ENCODE results near the gene TP53I13. TPM values are rescaled to one million over a fixed set of nuclear protein-coding genes. Genes with fewer than 3 reads are reported as not detected.

The TP53I13 gene
- polyA plus RNA-seq, 2 of the 4 experiments (the other 2 are of a cell fraction): 27.5 to 57.8 TPM

DNA sequence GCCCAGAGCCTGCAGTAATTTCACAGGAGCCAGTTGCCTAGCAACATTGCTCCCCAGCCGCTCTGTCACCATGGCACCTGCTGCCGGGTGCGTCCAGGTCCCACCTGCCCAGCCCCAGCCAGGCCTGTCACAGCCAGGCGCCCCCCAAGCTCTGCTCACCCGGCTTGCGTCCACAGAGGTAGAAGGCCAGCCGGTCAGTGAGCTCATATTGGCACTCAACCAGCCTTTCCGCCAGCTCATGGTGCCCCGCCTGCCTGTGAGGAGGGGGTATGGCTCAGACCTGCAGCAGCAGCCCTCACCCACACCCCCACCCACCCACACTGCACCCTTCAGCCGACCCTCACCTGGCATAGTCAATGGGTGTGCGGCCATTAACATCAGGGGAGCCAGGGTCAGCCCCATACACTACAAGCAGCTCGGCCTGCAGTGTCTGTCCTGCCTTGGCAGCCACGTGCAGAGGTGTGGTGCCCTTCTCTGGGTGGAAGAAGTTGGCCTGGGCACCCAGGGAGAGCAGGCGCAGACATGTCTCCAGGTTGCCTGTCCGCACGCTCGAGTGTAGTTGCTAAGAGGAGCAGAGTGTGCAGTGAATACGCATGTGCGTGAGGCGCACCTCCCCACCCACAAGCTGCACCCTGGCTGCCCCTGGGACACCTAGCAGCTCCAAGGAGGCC, 13.2 kb downstream of the TP53I13 start:
- TF ChIP-seq, protein P1, sequence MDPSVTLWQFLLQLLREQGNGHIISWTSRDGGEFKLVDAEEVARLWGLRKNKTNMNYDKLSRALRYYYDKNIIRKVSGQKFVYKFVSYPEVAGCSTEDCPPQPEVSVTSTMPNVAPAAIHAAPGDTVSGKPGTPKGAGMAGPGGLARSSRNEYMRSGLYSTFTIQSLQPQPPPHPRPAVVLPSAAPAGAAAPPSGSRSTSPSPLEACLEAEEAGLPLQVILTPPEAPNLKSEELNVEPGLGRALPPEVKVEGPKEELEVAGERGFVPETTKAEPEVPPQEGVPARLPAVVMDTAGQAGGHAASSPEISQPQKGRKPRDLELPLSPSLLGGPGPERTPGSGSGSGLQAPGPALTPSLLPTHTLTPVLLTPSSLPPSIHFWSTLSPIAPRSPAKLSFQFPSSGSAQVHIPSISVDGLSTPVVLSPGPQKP (IDR thresholded peaks at IDR 0.05; ENCODE audit: low read depth, low read length): no peak
- no peak for TF ChIP-seq HEYL (CRISPR knock-in tag; IDR thresholded peaks at IDR 0.05)
- no peak for TF ChIP-seq NPAS2 (CRISPR knock-in tag; IDR thresholded peaks at IDR 0.05; ENCODE audit: borderline replicate concordance)
- no peak for TF ChIP-seq REST (IDR thresholded peaks at IDR 0.05)
- TF ChIP-seq TP53 (CRISPR knock-in tag; IDR thresholded peaks at IDR 0.05): no peak
- no peak for TF ChIP-seq POLR2A (IDR thresholded peaks at IDR 0.05; ENCODE audit: low read length)
- no peak for TF ChIP-seq KDM1A (IDR thresholded peaks at IDR 0.05; ENCODE audit: low read depth)
- no peak for TF ChIP-seq RCOR1 (IDR thresholded peaks at IDR 0.05; ENCODE audit: low read depth, low read length)
- no peak for TF ChIP-seq POLR2AphosphoS2 (conservative IDR thresholded peaks at IDR 0.05; ENCODE audit: low read length)
- TF ChIP-seq NR3C1 (IDR thresholded peaks at IDR 0.05): no peak
- TF ChIP-seq NFE2L2 (conservative IDR thresholded peaks at IDR 0.05; ENCODE audit: low read length): no peak
- no peak for TF ChIP-seq CHD4 (IDR thresholded peaks at IDR 0.05; ENCODE audit: borderline replicate concordance)
- TF ChIP-seq FOSB (CRISPR knock-in tag; IDR thresholded peaks at IDR 0.05): no peak
- Histone ChIP-seq H3K4me3 (no peak overlapping the region), H3K9me3 (no peaks in the 10 kb centered on the region), H3K27ac (peak overlapping the region; percentile 28 to 72; a peak in 4 of 6 replicates), H3K4me1 (peaks cover 32% of the 10 kb centered on the region), H3K4me2 (no peak overlapping the region)
- ATAC-seq (no peak), DNase-seq (ENCODE audit: low read depth in 1 of 2, low spot score in 1 of 2) (no peak), FAIRE-seq (no peak)
- 92% methylated on average over 18 of the region's 20 CpGs for WGBS (ENCODE audit: missing lambda C conversion rate)
- POLR2A ChIA-PET: interaction anchor here (1.3 to 2.6 kb wide), 2 partner anchors 10 to 25 kb away, joined by 3 to 12 read pairs; no protein-coding TSS in a partner anchor
- CTCF ChIA-PET: interaction anchor here (0.6 to 24.0 kb wide), 21 partner anchors 11 to 1031 kb away, joined by 3 to 474 read pairs (median 5); partner anchors contain the start of genes ABHD15, ANKRD13B, CORO6 and NUFIP2

DNA sequence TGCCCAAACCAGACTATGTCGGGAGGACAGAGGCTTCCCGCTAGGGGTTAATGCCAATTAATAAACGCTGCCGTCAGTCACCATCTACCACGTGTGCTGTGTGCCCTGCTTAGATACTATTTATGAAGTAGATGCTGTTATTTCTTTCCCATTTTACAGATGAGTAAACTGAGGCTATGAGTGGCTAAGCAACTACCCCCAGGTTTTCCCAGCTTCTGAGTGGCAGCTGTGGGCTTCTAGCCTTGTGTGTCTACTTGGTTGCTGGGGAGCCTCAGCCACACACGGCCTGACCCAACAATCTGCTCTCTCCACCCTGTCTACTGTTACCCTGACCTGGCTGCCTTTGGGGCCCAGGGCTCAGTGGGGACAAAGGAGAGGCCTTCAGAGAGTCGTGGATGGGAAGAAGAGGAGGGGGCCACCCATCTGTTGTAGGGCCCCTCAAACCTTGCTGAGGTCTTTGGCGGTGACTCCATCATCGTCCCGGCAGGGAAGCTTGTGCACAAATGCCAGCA, 13.8 kb downstream of the TP53I13 start:
- DNase-seq (ENCODE audit: low read depth in 1 of 2, low spot score in 1 of 2) (no peak), FAIRE-seq (no peak), ATAC-seq (no peak)
- POLR2A ChIA-PET: interaction anchor here (2.6 kb wide), 1 partner anchor 9 kb away, joined by 12 read pairs; no protein-coding TSS in a partner anchor
- peak overlapping the region in 1 of 2 experiments; percentile 72; a peak in 3 of 6 replicates for H3K27ac ChIP-seq
- no peak overlapping the region for H3K4me2 ChIP-seq
- H3K4me3 ChIP-seq: no peak overlapping the region
- WGBS (ENCODE audit: missing lambda C conversion rate): 85% methylated on average over 10 of the region's 10 CpGs
- CTCF ChIA-PET: interaction anchor here (0.6 to 24.0 kb wide), 14 partner anchors 10 to 1030 kb away, joined by 3 to 474 read pairs (median 14); partner anchors contain the start of genes ABHD15, ANKRD13B, CORO6 and TP53I13
- peaks cover 38% of the 10 kb centered on the region for H3K4me1 ChIP-seq
- H3K9me3 ChIP-seq: no peaks in the 10 kb centered on the region
- peak; percentile 59; the same call in 1 of the 2 replicates for TF ChIP-seq KDM1A (IDR thresholded peaks at IDR 0.05; ENCODE audit: low read depth)
- TF ChIP-seq RCOR1 (IDR thresholded peaks at IDR 0.05; ENCODE audit: low read depth, low read length): no peak

DNA sequence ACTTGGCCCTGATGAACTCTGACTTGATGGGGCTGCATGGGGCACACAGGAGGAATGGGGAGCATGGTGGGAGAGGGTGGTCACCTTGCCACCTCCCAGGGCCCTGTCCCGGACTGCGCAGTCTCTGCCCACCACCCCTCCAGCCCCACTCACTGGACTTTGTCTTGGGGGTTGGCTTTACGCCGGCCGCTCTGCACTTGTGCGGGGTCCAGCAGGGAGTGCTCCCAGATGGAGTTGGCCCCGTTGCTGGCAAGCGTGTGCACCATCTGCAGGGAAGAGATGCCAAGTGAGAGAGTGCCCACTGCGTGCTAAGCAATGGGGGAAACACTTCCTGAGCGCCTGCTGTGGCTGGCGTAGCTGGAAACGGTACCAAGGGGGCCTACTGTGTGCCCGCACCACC, 14.3 kb downstream of the TP53I13 start:
- Histone ChIP-seq H3K4me3 (no peak overlapping the region), H3K9me3 (no peaks in the 10 kb centered on the region), H3K27ac (no peak overlapping the region), H3K4me1 (peaks cover 42% of the 10 kb centered on the region), H3K4me2 (no peak overlapping the region)
- FAIRE-seq (no peak), DNase-seq (ENCODE audit: low read depth in 1 of 2, low spot score in 1 of 2) (no peak), ATAC-seq (no peak)
- CTCF ChIA-PET: interaction anchor here (0.6 to 24.0 kb wide), 11 partner anchors 10 to 512 kb away, joined by 3 to 474 read pairs (median 36); partner anchors contain the start of genes ABHD15, ANKRD13B, CORO6 and TP53I13
- POLR2A ChIA-PET: no interaction called here
- WGBS (ENCODE audit: missing lambda C conversion rate): 94% methylated on average over 9 of the region's 13 CpGs
- TF ChIP-seq USF2 (IDR thresholded peaks at IDR 0.05): no peak
- no peak for TF ChIP-seq BHLHE40 (IDR thresholded peaks at IDR 0.05; ENCODE audit: low read depth, low read length)
- no peak for TF ChIP-seq REST (IDR thresholded peaks at IDR 0.05)
- TF ChIP-seq GATA3 (IDR thresholded peaks at IDR 0.05; ENCODE audit: borderline replicate concordance): no peak
- TF ChIP-seq BCL3 (IDR thresholded peaks at IDR 0.05): no peak
- no peak for TF ChIP-seq TFCP2L1 (CRISPR knock-in tag; IDR thresholded peaks at IDR 0.05)
- TF ChIP-seq JUNB (IDR thresholded peaks at IDR 0.05): no peak
- no peak for TF ChIP-seq ESRRA (IDR thresholded peaks at IDR 0.05; ENCODE audit: borderline replicate concordance, low read length)
- no peak for TF ChIP-seq HEYL (CRISPR knock-in tag; IDR thresholded peaks at IDR 0.05)
- no peak for TF ChIP-seq RAD21 (conservative IDR thresholded peaks at IDR 0.05 in 1 of 2, IDR thresholded peaks at IDR 0.05 in 1 of 2)
- no peak for TF ChIP-seq FOSB (CRISPR knock-in tag; IDR thresholded peaks at IDR 0.05)

Measured in A549 (cell line).